NK-92 (cell line): ENCODE results near the gene CRACR2B.

Experiments
- DNase-seq: peaks from one replicate; lab custom pipeline; 2025; ENCODE audit not compliant: unreplicated experiment; lab: John Stamatoyannopoulos, UW

CRACR2B gene

DNA sequence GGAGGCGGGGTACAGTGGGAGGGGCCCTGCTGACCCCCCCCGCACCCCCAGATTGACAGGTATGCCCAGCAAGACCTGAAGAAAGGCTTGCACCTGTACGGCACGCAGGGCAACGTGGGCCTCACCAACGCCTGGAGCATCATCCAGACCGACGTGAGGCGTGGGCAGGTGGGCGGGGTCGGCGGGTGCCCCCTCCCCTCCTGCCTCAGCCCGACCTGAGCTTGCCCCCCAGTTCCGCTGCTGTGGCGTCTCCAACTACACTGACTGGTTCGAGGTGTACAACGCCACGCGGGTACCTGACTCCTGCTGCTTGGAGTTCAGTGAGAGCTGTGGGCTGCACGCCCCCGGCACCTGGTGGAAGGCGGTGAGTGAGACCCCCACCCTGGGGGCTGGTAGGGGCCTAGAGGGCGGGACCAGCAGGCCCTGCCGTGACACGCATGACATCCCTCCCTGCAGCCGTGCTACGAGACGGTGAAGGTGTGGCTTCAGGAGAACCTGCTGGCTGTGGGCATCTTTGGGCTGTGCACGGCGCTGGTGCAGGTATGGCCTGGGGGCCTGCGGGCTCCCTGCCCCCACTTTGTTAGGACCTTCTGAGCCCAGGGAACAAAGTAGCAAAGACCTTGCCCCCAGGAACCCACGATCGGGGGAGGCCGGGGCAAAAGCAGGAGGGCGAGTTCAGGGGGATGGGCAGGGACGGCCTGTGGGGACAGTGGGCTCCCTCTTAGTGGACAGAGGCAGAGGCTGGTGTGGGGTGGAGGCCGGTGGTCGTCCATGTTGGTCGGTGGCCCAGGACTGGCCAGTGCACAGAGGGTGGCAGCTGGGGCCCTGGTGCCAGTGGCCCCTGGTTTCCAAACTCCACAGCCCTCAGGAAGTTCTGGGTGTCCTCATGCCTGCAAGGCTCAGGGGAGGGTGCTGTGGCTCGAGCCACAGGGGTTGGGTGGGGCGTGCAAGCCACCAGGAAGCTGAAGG, 38.0 kb downstream of the CRACR2B start:
- DNase-seq = no peak

- no peak for DNase-seq
These were observed 38.8 kb downstream of the CRACR2B start for GRCh38 chr11:866481-866880.

- no peak for DNase-seq
These were observed 40.2 kb downstream of the CRACR2B start for GRCh38 chr11:867856-868358.

GRCh38 chr11:868394-868793, 40.7 kb downstream of the CRACR2B start:
- no peak for DNase-seq

DNA sequence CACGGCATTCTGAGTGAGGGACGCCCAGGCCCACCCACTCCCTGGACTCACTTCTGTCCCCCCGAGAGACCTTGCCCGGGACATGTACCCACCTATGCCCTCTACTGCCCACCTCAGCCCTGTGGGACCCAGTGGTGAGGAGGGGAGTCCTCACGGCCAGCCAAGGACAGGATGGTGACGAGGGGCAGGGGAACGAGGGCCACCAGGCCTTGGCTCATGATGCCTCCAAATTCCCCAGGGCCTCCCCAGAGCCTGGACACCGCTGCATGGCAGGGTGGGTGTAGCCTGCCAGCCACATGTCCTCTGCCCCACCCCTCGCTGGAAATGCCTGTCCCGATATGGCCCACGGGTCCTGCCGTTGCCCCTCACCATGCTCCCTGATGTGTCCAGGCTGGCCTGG, 41.1 kb downstream of the CRACR2B start:
- DNase-seq = no peak

- no peak for DNase-seq
These were observed 41.8 kb downstream of the CRACR2B start for GRCh38 chr11:869399-870126.

DNA sequence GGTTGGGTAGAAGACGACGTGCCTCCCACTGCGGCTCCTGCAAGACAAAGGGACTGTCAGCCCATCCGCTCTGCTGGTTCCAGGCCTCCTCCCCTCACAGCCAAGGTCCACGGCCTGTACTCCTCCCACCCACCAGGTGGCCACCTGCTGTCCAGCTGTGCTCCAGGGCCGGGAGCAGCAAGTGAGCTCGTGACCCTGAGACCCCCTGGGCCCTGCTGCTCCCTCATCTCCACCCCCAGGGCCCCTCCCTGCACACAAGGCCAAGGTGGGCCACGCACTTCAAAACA, 42.4 kb downstream of the CRACR2B start:
- DNase-seq = no peak

DNA sequence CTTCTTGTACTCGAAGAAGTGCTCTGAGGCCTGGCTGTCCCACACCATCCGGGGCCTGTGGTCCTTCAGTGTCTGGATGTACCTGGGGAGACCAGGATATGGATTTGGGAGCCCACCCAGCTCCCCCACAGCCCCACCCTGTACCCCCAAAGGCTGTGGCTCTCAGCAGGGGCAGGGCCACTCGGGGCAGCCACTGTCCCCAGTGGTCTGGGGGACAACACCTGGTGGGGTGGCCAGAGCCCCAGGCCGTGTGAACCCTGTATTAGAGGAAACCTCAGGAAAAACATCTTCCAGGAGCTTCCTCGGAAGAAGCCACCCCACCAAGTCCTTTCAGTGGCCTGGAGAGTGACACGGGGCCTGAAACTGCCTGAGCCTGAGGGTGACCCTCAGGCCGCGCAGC, 42.7 kb downstream of the CRACR2B start:
- DNase-seq = no peak

DNA sequence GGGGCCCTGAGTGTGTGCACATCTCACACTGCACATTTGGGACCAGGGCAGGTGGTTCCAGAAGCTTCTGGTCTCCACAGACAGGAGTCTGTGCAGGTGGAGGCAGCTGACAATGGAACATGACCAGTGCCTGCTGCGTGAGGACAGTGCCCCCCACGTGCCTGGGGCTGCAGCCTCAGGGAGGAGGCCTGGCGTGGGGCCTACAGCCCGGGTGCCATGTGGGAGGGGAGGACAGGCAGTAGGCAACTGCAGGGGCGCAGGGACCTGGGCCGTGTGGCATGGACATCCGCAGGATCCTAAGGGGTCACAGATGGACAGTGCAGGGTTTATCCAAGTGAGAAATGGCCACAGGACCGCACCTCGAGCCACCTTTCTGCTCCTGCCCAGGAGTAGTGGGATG, 43.8 kb downstream of the CRACR2B start:
- DNase-seq = no peak

- no peak for DNase-seq
These were observed 45.1 kb downstream of the CRACR2B start for GRCh38 chr11:872799-873198.

- no peak for DNase-seq
These were observed 46.0 kb downstream of the CRACR2B start for GRCh38 chr11:873706-874105.

- no peak for DNase-seq
These were observed 47.5 kb downstream of the CRACR2B start for GRCh38 chr11:875203-875602.

DNA sequence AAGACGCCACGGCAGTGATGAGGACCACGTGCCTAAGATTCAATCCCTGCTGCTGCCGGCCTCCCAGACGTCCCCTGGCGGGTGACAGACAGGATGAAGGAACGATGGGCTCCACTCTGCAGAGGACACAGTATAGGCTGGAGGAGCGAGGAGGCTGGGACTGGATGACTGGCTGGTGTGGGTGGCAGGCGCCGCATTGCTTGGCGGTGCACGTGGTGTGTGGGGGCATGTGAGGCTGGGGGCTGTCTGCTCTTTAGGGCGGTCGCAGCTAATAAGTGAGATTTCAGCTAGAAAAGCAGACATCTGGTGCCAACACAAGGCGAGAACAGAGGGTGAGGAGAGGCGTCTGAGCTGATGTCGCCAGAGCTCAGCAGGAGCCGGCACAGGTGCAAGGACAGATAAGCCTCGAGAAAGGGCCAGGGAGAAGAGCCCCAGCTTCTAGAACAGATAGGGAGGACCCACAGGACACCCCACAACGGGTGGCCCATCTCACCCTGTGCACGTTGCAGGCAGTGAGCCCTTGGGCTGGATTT, 48.1 kb downstream of the CRACR2B start:
- no peak for DNase-seq

GRCh38 chr11:876545-876944, 48.8 kb downstream of the CRACR2B start:
- no peak for DNase-seq

- DNase-seq = no peak
These were observed 49.8 kb downstream of the CRACR2B start for GRCh38 chr11:877565-877964.

- no peak for DNase-seq
These were observed 52.7 kb downstream of the CRACR2B start for GRCh38 chr11:880447-880846.
